Right lobe of liver (tissue), 4 donors: ENCODE results near the gene MYL11.
"Not testable (repeated sequence)": the region's sequence is repeated elsewhere in the genome, so short reads cannot be mapped to it uniquely, and the experiment has no call there.

Source experiments
- CTCF ChIP-seq, 4 donors: fragments of 200-600 bp in 3 of 4; fragments of 450-650 bp in 1 of 4; IDR thresholded peaks; one replicate each; pipeline versions ENCODE4 v1.5.1 to v1.8.0; 2016 to 2022; ENCODE audit warnings: antibody characterized with exemption in 4 of 4, mild to moderate bottlenecking in 2 of 4
- POLR2A ChIP-seq: fragments of 450-650 bp; IDR thresholded peaks from one replicate; pipeline ENCODE4 v1.6.1; 2017; ENCODE audit warnings: antibody characterized with exemption, mild to moderate bottlenecking
- donor health status: DM: no; HTN: no; CAD: no.
- donor health status: DM: no; HTN: no; CAD: no.
- donor health status: DM: no; HTN: yes; CAD: no.

GRCh38 chr16:30341971-30342370, 32.6 kb upstream of the MYL11 start:
- TF ChIP-seq CTCF (IDR thresholded peaks at IDR 0.05); POLR2A: not testable (repeated sequence)
